Non-pigmented ciliary epithelial cell (primary cell): ENCODE measurements around the gene ADCY2.
"Not testable (repeated sequence)": the region's sequence is repeated elsewhere in the genome, so short reads cannot be mapped to it uniquely, and the experiment has no call there.

Experiments
- DNase-seq: peaks from one replicate; pipeline ENCODE4 v3.0.0-alpha.2; 2010; ENCODE audit warnings: low read depth

The ADCY2 gene

DNA sequence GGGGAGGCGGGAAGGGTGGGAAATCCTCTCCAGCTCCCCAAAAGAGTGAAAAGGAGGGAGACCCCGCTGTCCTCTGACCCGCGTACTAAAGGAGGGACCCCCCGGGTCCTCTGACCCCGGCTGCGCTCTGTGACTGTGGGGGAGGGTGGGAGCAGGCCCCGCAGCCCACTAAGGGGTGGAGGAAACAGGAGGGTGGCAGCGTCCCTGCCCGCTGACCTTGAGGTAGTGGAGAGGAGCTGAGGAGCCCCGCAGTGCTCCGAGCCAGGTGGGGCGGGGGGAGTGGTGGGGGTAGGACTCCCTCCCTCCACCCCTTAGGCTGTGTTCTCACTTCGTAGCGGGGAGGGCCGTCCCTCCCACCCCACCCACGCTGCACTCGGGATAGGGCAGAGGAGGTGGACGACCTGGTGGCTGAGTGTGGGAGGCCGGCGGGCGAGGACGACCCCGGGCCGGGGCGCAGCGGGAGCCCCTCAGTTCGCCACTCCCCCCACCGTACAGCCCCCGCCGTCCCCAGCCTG is 449 bp upstream of the ADCY2 start:
- DNase-seq: no peak

DNA sequence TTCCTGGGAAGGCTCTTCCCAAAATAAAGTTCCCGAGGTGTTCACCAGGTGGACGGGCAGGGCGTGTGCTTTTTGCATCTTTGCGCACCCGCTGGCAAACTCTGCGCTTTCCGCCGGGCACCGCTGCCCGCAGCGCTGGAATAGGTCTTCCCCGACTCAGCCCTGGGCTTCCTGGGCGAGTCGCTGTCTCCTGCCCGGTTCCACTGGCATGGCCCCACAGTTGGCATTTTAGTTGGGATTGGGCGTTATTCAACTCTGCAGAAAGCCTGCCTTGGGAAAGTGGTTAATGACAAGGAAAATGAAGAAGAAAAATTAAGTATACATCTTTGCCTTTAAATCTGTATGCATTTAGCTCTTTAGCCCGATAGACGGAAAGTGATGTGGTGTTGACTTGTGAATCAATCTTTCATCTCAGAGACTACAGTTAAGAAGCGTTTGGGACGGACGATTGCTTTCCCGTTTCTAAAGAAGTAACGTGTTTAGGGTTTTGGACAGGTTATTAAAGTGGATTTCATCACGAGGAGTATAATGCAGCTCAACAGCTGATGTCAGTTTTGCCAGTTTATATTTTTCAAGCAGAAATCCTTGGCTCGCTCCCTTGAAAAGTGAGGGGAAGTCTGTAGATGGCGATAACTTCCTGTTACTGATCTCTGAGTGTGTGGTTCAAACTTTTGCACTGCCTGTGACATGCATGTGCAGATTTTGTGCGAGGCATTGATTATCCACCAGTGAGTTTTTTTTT is 946 bp downstream of the ADCY2 start:
- no peak for DNase-seq

DNA sequence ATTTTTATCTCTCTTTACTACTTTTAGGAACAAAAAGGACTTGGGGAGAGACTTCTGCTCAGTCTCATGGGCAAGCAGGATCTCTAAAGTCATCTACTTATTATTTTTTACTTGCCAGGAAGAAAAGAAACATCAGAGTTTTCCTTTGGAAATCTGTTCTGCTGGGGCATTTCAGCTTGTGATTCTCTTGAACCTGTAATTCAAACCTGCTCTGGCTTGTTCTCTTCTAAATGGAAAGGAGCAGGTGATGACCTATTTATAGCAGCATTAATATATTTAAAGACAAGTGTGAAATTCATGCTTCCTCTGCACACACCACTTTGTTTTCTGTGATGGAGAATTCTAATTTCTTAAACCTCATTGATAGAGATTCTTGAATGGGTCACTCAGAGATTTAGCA is 2.0 kb downstream of the ADCY2 start:
- no peak for DNase-seq

DNA sequence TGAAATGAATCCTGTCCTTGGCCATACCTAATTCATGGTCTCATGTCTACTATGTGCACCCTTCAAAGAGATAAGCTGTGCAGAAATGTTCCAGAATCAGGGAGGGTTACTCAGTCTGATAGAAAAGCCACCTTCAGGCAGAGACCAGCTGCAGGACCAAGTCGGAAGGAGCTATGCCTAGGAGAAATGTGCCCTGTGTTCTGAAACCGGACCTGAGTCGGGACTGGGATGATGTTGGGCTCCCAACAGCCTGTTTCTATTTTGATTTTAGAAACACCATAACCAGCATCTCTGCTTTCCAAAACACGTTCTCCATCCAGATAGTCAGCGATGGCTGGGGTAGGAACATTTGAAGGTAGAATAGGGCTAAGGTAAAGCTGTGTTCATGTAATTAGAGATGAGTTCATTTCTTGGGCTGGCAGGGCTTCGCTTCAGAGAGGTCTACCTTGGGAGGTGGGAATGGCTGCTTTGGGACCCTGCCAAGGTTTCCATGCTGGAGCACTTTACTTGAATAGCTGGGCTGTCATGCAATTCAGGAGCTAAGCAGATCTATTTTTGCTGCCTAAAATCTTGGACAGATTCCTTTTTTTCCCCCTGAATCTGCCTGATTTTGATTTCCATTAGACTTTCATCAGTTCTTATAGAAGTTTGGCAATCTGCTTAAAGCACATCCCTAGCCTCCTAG is 2.8 kb downstream of the ADCY2 start:
- DNase-seq: no peak

DNA sequence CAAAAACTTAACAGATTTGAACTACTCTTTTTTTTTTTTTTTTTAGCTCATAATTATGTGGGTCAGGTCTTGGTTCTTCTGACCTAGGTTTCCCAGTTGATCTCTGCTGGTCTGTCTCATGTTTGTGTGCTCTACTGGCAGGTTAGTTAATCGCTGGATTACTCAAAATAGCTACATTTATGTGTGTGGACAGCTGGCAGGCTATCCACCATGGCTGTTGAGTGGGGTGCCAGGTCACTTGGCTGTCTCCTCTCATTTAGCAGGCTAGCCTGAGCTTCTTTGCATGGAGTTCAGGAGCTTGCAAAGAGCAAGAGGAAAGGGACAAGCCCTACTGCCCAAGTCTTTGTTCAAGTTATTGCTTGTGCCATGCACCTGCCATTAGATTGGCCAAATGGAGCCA is 9.3 kb downstream of the ADCY2 start:
- DNase-seq: no peak

DNA sequence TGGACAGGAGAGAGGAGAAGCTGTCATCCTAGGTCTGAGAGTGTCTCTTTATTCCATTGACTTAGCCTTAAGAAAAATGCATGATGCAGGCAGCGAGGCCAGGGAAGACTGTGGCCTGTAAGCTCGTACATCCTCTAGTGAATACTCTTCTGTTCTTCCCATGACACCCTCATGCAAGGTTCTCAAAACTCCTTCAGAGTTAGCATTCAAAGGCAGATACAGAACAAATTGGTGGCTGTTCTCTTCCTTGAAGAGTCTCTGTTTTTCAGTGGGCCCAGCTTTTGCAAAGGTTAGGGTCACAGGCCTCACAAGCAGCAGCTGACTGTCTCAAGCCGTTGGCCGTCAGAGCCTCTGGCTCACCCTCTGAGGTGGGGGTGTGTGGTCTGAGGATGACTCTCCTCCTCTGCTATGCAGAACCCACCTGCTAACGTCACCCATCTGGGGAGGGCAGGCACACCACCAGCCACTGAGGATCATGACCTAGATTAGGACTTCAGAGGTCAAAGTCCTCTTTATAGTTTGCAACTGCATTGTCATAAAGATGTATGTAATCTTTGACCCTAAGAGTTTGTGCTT is 15.1 kb downstream of the ADCY2 start:
- DNase-seq: no peak

DNA sequence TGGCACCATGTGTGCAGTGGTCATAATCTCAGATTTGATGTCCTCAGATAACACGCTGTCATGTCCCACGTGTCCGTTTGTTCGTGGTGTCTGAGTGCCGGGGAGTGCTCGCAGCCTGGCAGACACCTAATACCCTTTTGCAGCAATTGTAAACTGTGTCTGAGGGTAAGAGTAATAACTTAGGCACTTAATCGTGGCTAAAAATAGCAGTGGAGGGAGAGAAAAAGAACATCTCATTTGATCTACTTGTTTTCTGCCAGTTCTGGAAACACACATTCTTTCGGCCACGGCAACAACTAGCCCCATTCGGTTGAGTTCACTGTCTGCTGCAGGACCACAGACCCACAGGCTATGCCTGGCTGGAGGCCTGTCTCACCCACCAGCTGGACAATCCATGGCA is 16.5 kb downstream of the ADCY2 start:
- DNase-seq: no peak

DNA sequence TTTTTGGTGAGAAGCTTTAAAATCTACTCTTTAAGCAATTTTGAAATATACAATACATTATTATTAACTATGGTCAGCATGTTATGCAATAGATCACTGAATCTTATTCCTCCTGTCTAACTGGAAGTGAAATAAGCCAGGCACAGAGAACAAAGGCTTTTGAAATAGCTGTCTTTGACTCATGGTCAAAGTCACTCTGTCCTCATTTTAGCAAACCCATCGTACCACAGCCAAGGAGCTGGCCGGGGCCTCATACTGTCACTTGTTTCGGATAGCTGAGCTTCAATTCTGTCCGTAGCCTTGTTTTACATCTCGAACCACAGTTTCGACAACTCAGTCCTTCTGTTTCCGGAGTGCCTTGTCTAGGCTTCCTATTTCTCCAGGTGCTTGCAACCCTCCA is 19.2 kb downstream of the ADCY2 start:
- no peak for DNase-seq

DNA sequence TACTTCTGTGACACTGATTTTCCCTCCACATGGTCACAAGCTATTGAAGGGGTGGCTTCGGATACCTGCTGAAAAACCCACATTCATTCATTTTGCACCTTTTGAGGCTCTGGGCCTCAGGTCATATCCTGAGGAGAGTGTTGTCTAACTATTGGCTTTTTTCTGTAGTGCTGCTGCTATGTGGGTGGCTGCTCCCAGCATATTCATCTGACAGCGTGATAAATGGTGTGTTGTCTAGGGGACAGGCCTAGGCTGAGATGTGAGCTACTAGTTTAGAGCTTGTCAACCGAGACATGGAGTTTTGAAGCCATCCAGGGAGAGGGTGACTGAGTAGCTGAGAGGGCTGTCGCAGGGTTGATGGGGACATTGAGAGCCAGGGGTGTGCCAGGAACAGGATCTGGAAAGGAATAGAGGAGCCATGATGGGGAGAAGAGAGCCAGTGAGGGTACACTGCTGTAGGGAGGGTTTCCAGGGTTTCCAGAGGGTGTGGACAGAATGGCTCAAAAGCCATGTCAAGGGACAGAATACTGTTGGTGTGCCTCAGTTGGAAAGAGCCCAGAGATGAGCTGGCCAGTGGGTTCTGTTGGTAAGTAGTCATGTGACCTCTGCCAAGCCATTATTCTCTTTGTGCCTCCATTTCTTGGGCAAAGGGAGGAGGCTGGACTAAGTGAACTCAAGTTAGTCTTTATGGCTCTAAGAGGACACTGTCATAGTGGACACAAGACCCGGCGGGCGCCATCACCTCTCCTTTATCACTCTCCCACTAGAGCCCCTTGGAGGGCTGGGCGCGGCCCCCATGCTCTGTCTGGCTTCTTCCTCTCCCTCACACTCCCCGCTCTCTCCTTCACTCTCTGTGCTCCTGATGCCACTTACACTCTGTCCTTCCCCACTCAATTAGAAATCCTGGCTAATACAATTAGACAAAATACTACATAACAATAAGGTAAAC is 19.9 kb downstream of the ADCY2 start:
- no peak for DNase-seq

DNA sequence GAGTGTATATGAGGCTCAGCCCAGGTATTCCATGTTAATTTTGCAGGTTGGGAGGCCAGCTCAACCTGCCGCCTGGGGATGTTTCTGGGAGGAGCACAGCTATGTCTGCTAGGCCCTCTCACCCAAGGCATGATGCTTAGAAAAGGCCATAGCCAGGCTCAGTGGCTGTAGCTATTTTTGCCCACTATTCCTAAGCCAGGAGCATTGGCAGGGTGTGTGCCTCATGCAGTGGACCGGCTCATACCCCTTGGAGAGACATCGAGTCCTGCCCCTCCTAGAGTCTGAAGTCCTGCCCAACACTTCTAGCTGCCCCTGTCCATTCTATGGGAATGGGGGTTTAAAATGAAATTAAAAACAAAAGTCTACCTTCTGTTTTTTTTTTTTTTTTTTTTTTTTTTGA is 22.3 kb downstream of the ADCY2 start:
- no peak for DNase-seq

DNA sequence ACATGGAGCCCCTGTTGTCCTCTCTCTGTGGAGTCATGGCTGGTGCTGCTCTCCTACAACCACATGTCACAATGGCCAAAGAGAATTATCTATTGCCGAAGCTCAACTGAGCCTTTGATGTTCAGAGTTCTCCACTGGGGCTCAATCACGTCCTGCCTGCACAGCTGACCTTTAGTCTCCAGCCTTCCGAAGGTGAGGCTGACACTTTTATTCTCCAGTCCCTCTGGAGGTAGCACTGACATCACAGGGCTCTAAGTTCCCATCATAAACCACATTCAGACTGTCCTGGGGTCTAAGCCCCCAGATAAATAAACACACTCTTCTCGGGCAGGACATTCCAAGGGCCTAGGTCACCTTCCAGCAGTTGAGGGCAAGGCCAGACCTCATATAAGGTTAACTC is 23.4 kb downstream of the ADCY2 start:
- no peak for DNase-seq

DNA sequence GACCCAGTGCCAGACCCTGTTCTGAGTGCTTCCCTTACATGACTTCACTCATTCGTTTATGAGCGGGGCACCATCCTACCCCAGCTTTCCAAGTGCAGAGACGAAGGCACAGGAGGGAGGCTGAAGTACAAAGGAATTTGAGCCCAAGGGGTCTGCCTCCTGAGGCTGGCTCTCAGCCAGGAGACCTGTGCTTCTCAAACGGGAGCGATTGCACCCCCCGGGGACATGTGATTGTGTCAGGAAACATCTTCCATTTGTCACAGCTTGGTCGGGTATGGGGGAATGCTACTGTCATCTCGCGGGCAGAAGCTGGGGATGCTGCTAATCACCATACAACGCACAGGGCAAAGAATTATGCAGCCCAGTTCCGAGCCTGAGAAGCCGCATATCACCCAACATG is 23.9 kb downstream of the ADCY2 start:
- no peak for DNase-seq

DNA sequence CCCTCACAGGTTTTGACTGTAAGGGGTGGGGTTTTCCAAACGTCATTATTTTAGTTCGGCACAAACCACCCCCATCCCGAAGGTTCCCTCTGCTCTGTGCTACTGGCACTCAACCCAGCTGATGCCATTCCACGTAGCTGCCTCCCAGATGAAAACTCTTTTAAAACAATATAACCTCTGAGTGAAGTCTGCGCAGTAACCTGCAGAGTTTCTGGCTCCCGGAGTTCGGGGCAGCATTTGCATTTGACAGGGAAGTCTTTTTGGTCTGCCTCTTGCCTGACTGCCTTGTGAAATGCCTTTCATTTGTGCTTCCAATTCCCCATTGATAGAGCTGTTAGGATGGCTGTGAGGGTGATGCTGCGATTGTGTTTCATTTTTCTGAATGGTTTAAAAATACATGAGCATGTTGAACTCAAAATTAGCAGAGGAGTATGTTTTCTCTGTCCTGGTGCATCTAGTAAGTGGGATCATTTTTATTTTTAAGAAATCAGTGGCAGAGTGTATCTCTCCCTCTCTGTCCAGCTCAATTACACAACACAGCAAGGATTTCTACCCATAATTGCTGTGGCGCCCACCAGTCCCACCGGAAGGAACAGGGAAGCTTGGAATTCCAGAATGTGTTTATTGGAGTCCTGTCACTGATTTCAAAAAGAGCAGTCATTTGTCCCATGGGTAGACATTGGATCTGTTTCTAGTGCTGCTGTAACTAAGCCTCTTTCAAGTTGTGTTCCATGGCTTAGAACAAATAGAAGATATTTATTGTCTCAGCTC is 24.8 kb downstream of the ADCY2 start:
- DNase-seq: no peak

DNA sequence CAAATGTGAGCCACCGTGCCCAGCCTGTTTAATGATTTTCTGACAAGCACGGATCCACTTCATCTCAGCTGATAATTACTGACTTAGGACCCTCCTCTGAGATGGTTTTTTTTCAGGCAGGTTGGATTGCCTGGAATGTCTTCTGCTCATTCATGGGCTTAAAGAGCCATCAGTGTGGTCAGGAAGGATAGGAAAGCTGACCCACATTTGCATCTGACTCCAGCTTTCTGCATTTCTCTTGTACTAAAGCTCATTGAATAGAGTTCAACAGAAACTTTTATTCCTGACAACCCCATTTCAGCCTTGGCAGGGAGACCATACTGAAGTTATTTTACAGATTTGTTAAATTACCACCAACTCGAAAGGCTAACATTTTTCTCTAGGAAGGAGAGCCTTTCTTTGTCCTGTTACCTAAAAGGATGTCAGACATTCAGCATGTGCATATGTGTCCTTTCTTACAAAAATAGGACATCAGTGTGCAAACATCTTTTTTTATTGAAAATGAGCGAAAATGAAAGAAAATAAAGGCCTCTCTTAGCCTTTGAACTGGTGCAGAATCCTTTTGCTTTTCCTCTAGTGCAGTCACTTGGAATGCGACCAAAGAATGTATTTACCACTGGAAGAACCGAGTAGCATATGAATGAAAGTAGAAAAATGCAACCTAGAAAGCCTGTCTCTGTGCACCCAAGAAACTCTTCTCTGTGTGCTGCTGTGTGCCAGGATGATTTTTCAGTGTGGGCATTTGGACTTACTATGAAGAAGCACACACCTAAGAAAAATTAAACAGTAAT is 26.6 kb downstream of the ADCY2 start:
- DNase-seq: no peak

DNA sequence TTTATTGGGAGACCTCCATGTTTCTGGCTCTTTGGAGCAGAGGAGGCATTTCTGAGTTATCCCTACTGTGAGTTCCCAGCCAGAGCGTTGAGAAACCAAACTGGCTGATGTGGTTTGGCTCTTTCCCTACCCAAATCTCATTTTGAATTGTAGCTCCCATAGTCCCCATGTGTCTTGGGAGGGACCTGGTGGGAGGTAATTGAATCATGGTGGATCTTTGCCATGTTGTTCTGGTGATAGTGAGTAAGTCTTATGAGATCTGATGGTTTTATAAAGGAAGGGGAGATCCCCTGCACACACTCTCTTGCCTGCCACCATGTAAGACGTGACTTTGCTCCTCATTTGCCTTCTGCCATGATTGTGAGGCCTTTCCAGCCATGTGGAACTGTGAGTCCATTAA is 27.3 kb downstream of the ADCY2 start:
- not testable (repeated sequence) for DNase-seq

DNA sequence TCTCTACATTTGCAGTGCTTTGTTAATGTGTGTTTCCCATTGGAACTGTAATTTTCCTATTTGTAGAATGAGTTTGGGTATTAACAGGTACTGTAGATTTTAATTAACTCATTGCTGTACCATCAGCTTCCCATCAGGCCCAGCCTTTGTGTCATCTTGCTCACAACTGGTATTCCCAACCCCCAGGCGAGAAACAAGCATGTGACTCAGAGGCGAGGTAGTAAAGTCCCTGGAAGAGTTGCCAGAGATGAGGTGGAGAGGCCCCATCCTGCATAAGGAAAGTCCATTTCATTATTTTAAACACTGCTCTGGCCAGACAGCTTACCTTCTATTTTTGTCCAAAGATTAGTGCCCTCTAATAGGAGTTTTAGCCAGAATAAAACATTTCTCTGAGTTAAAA is 29.9 kb downstream of the ADCY2 start:
- DNase-seq: no peak

DNA sequence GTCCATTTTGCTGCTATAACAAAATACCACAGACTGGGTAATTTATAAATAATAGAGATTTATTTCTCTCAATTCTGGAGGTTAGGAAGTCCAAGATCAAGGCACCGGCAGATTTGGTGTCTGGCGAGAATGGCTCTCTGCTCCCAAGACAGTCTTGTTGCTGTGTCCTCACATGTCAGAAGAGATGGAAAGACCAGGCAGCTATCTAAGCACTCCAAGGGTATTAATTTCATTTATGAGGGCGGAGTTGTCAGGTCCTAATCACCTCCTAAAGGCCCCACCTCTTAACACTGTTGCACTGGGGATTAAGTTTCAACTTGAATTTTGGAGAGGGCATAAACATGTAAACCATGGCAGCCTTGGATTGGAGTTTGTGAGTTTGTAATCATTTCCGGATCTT is 30.3 kb downstream of the ADCY2 start:
- no peak for DNase-seq

DNA sequence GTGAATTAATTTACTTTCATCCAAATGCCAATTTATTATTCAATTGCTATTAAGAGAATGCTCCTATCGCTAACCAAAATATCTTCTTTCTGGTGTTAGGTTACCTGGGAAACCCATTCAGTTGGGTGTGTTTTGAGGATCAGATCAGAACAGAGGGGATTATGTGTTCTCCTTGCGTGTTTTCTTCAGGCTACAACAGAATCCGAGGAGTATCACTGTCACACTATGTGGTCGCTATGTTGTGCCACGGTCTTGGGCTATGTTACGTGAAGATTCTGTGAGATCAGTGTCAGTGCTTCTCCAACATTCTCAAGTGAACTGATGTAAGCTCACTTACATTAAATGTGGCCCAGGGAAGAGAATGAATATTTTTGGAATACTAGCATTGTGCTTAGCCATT is 39.0 kb downstream of the ADCY2 start:
- no peak for DNase-seq

DNA sequence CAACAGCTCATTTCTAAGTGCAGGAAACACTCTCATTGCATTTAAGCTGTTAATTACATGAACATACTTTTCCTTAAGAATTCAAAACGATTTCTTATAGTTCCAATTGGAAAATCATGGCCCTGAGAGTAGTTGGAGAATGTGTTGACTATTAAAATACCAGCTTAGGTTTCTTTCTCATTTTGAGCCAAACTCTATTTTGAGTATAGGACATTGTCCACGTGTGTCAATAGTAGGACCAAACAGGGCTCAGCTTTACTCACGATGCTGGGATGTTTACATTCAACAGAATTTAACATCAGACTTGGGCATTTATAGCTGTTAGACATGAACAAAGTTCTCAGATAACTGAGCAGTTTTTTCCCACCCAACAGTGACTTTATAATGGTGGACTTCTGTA is 39.6 kb downstream of the ADCY2 start:
- no peak for DNase-seq

DNA sequence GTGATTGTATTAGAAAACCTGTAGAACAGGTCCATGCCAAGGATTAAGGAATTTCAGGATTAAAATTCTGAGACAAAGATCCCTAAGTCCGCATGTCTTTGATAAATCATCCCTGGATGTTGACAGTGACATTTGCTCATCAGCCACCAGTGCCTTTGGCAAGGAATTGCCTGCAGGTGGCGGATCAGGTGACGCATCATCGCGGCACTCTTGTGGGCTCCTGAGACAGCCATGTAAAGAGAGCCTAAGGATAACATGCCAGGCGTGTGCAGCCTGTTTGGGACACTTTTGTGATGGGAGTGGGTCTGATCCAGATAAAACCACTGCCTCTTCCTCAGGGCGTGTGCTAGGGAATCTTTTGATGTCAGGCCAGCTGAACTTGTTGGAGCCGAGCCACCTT is 40.6 kb downstream of the ADCY2 start:
- DNase-seq: no peak

DNA sequence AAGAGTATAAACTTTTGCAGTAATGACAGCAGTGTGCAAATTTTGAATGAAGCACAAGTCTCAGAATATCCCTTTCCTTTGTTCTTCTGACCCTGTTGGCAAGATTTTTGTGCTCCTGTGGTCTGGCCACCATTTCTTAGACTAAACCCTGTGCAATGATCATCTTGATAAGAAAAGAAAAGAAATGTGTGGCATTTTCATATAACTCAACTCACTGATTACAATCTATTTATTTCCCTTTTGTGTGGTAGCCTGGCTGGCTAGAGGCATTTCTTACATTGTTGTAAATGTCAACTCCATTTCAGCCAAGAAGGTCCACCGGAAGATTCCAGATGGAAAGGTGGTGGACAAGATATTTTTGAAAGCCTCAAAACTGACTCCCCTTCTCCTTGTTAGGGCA is 41.9 kb downstream of the ADCY2 start:
- no peak for DNase-seq
